DMS 273 (cell line): ENCODE data around the gene NUDT1.

Experiments used
- DNase-seq: peaks from one replicate; lab custom pipeline; 2025; ENCODE audit not compliant: unreplicated experiment; lab: John Stamatoyannopoulos, UW

Gene NUDT1

GRCh38 chr7:2204446-2204845, 37.6 kb upstream of the NUDT1 start:
- no peak for DNase-seq

GRCh38 chr7:2205036-2205780, 36.8 kb upstream of the NUDT1 start:
- DNase-seq = no peak

GRCh38 chr7:2208712-2209111, 33.3 kb upstream of the NUDT1 start:
- DNase-seq = no peak

GRCh38 chr7:2209146-2209960, 32.7 kb upstream of the NUDT1 start:
- DNase-seq = peak; percentile 79

- DNase-seq = no peak
Observed at GRCh38 chr7:2209961-2210323, 32.1 kb upstream of the NUDT1 start.

GRCh38 chr7:2210551-2211258, 31.3 kb upstream of the NUDT1 start:
- no peak for DNase-seq

GRCh38 chr7:2211259-2211880, 30.7 kb upstream of the NUDT1 start:
- DNase-seq = no peak

- DNase-seq = no peak
Observed at GRCh38 chr7:2211926-2212325, 30.1 kb upstream of the NUDT1 start.

GRCh38 chr7:2212906-2213305, 29.1 kb upstream of the NUDT1 start:
- no peak for DNase-seq

- DNase-seq = no peak
Observed at GRCh38 chr7:2213551-2214215, 28.3 kb upstream of the NUDT1 start.

GRCh38 chr7:2214636-2215035, 27.4 kb upstream of the NUDT1 start:
- no peak for DNase-seq

- no peak for DNase-seq
Observed at GRCh38 chr7:2215851-2216250, 26.2 kb upstream of the NUDT1 start.

GRCh38 chr7:2217206-2217605, 24.8 kb upstream of the NUDT1 start:
- DNase-seq = no peak

GRCh38 chr7:2217716-2218443, 24.1 kb upstream of the NUDT1 start:
- DNase-seq = no peak

GRCh38 chr7:2218444-2218785, 23.6 kb upstream of the NUDT1 start:
- no peak for DNase-seq

GRCh38 chr7:2219136-2219535, 22.9 kb upstream of the NUDT1 start:
- no peak for DNase-seq

GRCh38 chr7:2219606-2220005, 22.4 kb upstream of the NUDT1 start:
- no peak for DNase-seq

GRCh38 chr7:2220030-2220429, 22.0 kb upstream of the NUDT1 start:
- no peak for DNase-seq

GRCh38 chr7:2220506-2220905, 21.5 kb upstream of the NUDT1 start:
- no peak for DNase-seq

- no peak for DNase-seq
Observed at GRCh38 chr7:2220954-2221353, 21.1 kb upstream of the NUDT1 start.
